Activated CD4-positive, alpha-beta T cell treated with anti-CD3 and anti-CD28 coated beads, Interleukin-2, Interleukin-6, amounts not matched to agents 100 ng/mL and 50 ng/mL, durations not matched to agents 16 hours and 8 hours (primary cell): ENCODE measurements around the gene UBXN11.
A peak's percentile ranks its signal among the peaks of the same experiment; 100 is the strongest.
"Not testable (repeated sequence)": the region's sequence is repeated elsewhere in the genome, so short reads cannot be mapped to it uniquely, and the experiment has no call there.

Experiments used
- DNase-seq: peaks from one replicate; pipeline ENCODE4 v3.0.0-alpha.2; 2020

UBXN11 gene

DNA sequence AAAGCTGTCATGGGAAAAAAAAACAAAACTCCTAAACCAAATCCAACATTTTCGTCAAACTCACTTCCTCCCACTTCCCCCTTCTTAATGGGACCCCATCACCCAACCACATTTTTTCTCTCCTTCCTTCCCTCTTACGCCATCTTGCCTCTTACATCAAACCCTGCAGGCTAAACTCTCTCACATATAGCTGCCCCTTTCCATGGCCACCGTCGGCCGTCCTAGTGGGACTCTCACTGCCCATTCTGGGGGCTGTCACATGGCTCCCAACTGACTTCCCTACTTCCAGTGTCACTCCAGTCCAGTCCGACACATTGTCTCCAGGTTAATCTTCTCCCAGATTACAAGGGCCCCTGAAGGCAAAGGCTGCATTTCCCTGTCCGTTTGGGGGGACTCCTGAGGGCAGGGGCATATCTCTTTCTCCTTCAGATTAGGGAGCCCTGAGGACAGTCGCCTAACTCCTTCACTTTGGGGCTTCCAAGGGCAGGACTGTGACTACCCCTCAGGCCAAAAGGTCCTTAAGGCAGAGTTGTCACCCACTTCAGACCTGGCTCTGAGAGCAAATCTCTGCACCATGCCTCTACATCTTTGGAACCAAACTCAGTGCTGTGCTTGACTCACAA, 658 bp downstream of the UBXN11 start:
- no peak for DNase-seq

DNA sequence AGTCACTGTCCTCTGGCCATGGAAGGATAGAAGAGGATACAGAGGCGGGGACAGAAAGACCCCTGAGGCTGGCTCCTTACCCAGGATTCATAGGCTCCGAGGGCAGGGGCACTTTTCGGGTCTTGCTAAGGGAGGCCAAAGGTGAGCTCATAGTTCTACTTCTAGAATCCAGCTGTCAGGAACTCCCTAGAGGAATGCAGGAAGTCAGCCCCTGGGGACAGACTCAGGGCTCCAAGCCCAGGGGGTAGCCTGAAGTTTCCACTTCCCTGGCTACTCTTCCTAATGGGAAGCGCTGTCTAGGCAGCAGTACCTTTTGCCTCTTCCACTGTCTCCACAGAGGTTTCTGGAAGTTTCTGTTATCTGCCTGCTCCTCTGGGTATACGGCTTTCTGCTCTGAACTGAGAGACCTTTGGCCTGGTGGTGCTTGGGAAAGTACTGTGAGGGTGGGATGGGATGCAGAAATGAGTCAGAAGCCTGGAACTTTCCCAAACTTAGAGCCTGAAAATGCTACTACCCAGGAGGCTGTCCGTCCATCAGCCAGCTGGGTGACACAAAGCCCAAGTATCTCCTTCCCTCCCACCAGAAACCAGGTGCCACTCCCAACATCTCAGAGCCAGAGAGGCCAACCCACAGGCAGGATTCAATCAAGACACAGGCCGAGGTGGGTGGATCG, 3.6 kb downstream of the UBXN11 start:
- no peak for DNase-seq

DNA sequence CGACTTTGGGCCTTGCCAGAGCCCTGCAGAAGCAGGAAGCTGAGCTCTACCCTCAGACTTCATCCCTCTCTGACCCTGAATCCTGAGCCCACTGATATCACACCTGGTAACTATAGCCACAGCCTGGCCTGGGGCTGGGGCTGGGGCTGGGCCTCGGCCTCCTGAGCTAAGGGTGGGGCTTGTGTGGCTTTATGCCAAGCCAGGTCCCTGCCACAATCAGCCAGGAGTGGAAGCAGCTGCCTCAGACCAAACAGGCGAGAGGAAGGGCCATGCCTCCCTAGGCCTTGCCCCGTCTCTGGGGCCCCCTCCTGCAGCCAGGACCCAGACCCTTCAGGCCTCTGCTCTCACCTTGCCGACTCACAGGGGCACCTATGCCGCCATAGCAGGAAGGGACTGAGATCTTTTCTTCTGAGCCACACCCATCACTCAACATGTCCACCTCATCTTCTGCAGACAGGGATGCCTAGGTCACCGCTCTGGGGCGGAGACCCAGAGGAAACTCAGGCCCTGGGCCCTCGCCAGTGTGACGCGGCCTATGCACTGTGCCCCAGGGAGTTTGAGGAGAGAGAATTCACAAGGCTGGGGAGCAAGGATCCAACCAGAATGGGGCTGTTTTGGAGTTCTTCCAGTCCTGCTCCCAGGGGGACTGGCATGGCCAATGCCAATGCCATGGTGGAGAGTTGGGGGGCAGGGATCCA, 5.7 kb downstream of the UBXN11 start:
- no peak for DNase-seq

- no peak for DNase-seq
Measured at GRCh38 chr1:26297791-26298124, 8.7 kb downstream of the UBXN11 start.

GRCh38 chr1:26297057-26297790, 9.2 kb downstream of the UBXN11 start:
- DNase-seq, result no peak

GRCh38 chr1:26296340-26297056, 9.9 kb downstream of the UBXN11 start:
- DNase-seq, result no peak

- no peak for DNase-seq
Measured at GRCh38 chr1:26295194-26296138, 11.0 kb downstream of the UBXN11 start.

DNA sequence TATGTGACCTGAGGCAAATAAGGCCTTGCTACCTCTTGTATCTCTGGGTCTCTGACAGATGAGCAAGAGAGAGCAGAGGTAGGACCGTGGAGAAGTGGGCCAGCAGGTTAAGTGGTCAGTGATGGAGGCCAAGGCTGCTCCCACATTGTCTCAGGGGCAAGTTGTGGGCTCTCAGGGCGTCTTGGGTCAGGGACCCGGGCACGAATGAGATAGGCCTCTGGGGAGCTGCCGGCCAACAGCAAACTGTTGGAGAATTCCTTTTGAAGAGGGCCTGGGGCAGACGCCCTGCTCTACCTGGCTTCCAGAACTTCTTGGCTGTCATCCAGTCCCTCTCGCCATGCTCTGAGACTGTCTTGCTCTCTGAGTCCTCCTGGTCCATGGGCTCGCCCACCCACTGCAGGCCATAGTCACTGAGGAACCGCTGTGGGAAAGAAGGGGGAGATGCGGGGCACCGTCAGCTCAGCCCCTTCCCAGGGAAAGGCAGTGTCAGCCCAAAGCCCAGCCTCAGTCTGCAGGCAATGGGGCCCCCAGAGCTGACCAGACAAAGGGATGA, 12.4 kb downstream of the UBXN11 start:
- no peak for DNase-seq

- DNase-seq, result not testable (repeated sequence)
Measured at GRCh38 chr1:26292735-26293134, 13.7 kb downstream of the UBXN11 start.

DNA sequence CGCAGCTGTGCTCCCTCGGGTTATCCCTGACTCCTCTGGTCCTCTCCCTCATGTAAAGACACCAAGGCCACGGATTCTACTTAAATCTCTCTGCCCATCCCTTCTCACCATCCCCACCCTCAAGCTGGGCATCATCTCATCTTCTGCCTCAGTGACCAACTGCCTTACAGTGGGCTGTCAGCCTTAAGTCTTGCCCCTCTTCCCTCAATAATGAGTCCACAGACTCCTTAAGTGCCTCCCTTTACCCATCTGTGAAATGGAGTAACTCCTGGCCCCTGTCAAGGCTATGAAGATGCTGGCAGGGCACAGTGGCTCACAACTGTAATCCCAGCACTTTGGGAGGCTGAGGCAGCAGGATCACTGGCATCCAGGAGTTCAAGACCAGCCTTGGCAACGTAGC, 14.5 kb downstream of the UBXN11 start:
- no peak for DNase-seq

GRCh38 chr1:26291433-26291832, 15.0 kb downstream of the UBXN11 start:
- no peak for DNase-seq

DNA sequence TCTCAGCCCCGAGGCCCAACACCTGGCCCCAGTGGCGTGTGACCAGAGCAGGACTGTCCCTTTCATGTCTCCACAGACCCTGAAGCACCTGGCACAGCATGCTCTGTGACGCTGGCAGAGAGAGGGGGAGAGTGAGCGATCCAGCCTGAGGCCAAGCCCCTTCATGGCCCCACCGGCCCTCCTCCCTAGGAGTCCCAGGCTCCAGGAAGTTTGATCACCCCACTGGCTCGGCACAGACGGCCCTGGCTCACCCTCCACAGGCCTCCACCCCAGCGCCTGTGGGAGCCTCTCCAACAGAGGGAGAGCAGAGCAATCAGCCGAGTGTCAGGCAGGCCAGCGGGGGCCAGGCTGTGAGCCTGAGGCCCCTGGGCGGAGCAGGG, 15.6 kb downstream of the UBXN11 start:
- no peak for DNase-seq

DNA sequence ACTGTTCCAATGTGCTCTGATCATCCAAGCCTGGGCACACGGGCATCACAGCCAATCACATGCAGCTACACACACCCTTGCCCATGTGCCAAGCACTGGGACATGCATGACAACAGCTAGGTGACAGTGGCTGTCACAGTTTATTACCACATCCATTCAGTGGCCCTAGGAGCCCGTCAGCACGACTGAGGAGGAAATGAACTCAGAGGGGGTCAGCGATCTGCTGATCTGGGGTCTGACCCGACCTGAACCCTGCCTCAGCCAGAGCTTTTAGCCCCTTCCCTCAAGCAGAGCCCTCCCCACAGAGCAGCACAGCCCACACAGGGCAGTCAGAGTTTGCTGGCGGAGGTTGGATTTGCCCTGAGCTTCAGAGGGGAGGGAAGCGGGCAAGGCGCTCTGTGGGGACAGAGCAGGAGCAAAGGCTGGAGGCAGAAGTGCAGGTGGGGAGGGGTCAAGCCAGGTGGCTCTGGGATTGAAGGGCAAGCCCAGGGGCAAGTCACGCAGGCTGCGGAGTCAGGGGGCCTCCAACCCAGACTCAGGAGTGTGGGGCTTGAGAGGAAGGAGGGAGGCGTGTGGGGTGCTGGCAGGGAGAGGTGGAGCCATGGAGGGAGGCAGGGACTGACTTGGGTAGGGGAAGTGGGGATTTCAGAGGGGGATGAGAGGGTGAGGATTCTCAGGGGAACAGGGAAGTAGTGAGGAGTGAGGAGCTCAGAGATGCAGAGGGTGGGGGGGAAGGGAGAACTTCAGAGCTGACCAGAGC, 16.1 kb downstream of the UBXN11 start:
- no peak for DNase-seq

DNA sequence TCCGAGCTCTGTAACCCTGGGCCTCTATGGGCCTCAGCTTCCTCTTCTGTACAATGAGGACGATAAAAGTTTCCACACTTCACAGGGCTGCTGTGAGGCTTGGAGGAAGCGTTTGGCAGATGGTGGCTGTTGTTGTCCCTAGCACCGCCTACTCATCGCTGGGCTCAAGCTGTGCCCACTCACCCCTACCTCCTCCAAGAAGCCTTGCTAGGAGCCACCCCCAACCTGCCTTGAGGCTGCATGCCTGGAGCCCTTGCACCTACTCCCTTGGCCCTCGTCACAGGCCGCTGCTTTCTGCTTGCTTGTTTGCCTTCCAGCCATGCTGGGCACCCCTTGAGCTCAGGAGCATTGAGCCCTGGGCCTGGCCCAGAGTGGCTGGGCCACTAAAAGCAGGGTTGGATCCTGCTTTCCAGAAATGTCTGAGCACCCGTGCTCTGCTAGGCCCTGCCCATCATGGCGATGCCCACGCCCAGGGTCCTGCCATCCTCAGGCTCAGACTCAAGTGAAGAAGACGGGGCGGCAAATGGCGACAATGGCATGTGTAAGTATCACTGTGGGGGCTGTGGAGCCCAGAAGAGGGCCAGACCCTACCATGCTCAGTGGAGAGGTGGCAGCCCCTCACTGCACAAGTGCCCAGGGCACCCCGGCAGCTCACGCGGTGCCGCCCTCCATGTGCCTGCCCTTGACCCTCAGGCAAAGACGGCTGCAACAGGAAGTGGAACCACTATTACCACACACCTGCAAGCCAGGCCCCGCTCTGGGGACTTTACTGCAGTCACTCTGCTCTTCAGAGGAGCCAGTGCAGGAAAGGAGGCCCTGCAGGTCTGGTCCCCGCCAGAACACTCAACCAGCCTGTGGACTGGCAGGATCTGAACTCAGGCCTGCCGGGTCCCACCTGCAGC, 17.0 kb downstream of the UBXN11 start:
- peak; percentile 64 for DNase-seq

- DNase-seq, result peak; percentile 85
Measured at GRCh38 chr1:26288311-26288941, 18.0 kb downstream of the UBXN11 start.

- no peak for DNase-seq
Measured at GRCh38 chr1:26287811-26288210, 18.6 kb downstream of the UBXN11 start.

DNA sequence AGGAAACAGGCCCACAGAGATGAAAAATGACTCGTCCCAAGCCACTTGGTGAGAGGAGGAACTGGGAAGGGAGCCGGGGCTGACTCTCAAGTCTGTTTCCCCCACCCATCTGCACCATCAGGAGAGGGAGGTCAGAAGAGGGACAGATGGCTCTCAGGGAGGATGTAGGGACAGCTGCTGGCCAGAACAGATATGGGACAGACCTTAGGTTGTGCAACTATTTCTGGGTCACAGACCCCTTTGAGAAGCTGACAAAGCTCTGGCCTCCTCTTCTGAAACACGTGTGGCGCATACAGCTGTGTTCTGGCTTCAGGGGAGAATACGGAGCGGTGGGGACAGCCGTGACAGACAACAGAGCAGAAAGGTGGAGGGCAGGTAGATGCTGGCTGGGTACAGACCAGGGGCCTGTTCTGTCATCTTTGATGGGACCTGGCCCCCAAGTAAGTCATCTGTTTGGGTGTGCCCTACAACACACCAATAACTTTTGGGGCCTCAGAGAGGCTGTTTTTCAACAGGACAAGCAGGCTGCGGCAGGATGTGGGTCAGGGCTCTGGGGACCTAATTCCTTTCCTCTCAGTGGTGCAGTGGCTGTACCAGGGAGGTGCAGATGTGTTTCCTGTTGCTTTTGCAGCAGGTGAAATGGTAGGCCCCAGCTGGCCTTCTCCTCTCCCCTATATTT, 19.3 kb downstream of the UBXN11 start:
- peak; percentile 87 for DNase-seq

DNA sequence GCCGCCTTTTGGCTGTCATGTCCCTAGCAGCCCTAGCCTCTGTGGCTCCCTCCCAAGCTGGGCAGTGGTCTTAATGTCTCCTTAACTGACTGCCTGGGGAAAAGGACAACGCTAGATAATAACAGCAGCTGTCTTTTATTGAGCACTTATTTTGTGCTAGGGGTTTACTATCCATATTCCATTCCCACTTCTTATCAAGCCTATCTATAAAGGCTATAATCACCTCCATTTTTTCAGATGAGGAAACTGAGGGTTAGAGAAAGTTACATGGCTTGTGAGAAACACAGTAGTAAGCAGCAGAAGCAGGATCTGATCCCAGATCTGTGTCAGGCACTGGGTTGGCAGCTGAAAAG, 20.4 kb downstream of the UBXN11 start:
- no peak for DNase-seq
